Activated CD8-positive, alpha-beta T cell treated with anti-CD3 and anti-CD28 coated beads, Interleukin-2, amount 10 ng/mL, durations not matched to agents 7 days and 5 days (primary cell): Measurements from ENCODE around the gene AFAP1. TPM values are rescaled to one million over a fixed set of nuclear protein-coding genes. Genes with fewer than 3 reads are reported as not detected.

Source experiments
- ATAC-seq: fragments of 150-1000 bp; cut with Tn5 transposase; one replicate; pipeline ENCODE4 v1.10.0; 2021; ENCODE audit warnings: moderate library complexity
- CTCF ChIA-PET: fragments of 350-600 bp; sonication (Branson Sonifier 250); formaldehyde crosslinking; loops from one replicate; lab custom pipeline; 2021; ENCODE audit warnings: antibody characterized with exemption; lab: Charles Lee
- POLR2A ChIA-PET: fragments of 350-600 bp; sonication (Branson Sonifier 250); formaldehyde crosslinking; loops from one replicate; lab custom pipeline; 2021; ENCODE audit warnings: antibody characterized with exemption; lab: Charles Lee
- DNase-seq: peaks from one replicate; pipeline ENCODE4 v3.0.0-alpha.2; 2020
- H3K27ac Mint-ChIP-seq: one replicate; pipeline ENCODE4 v1.8.0; 2021; ENCODE audit warnings: mild to moderate bottlenecking, mixed read lengths
- H3K27me3 Mint-ChIP-seq: one replicate; pipeline ENCODE4 v1.8.0; 2021; ENCODE audit warnings: low read depth, mixed read lengths
- H3K36me3 Mint-ChIP-seq: one replicate; pipeline ENCODE4 v1.8.0; 2021; ENCODE audit warnings: low read depth, mixed read lengths
- H3K4me1 Mint-ChIP-seq: one replicate; pipeline ENCODE4 v1.8.0; 2021; ENCODE audit warnings: low read depth, mixed read lengths
- H3K4me3 Mint-ChIP-seq: one replicate; pipeline ENCODE4 v1.8.0; 2021; ENCODE audit warnings: mild to moderate bottlenecking, mixed read lengths
- H3K9me3 Mint-ChIP-seq: one replicate; pipeline ENCODE4 v1.8.0; 2022; ENCODE audit warnings: mixed read lengths; ENCODE audit not compliant: insufficient read depth
- total RNA-seq, 2 experiments: library from RNA; stranded (reverse); gene quantifications; one replicate each; pipeline ENCODE4 v1.2.3, GENCODE V29; 2021

AFAP1 gene
- total RNA-seq, 2 experiments from 2014 or later: 5.3 to 6.2 TPM

DNA sequence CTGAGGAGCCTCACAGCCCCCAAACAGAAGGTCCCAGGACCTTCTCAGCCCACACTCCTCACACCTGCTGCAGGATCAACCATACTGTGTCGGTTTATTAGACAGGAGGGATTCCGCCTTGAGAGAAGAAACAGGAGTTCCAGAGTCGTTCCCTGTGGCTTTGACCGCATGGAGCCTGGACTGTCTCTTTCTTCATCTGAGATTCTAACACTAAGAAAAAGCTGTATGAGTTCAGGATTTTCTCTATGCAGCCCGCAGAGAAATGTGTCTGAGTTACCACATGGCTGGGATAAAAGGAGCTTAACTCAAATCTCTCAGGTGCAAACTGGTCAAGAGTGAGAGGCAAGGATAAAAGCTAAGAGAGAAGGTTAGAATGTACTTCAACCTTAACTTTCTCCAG, 126.7 kb downstream of the AFAP1 start:
- no peak for ATAC-seq
- Mint-ChIP-seq H3K27me3 (no peaks in the 10 kb centered on the region), H3K36me3 (peaks cover 3% of the 10 kb centered on the region), H3K9me3 (no peaks in the 10 kb centered on the region), H3K27ac (no peak overlapping the region), H3K4me1 (peaks cover 8% of the 10 kb centered on the region), H3K4me3 (no peak overlapping the region)
- no peak for DNase-seq
- ChIA-PET CTCF (interaction anchor here (0.6 to 1.0 kb wide), 2 partner anchors 9 to 31 kb away, joined by 3 to 4 read pairs; no protein-coding TSS in a partner anchor), POLR2A (interaction anchor here (0.9 kb wide), 1 partner anchor 11 kb away, joined by 3 read pairs; no protein-coding TSS in a partner anchor)

DNA sequence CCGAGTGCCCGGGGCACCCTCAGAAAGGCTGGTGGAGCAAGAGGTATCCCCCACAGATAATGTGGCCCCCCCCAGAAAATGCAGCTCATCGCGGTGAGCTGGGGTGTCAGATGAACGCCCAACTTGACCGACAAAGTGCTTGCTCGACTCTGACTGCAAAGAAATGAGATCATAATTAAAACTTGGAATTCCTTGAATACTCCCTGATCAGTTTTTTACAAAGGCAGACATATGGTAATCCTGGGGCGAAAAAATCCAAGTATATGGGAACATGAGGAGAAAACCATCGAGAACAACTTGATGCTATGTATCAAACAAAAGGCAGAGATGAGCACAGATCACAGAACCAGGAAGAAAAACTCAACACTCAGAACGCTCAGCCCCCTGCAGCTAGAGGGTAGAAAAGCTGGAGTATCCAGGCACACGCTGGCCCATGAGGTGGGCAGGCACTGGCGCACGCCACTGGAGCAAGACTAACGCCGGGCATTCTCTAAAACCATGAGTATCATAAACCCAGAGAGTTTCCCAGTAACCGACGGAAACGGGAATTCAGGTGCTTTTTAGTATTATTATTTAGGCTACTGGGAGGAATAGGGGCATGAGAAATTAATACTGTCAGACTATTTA, 127.3 kb downstream of the AFAP1 start:
- DNase-seq: no peak
- Mint-ChIP-seq H3K4me3 (no peak overlapping the region), H3K27me3 (no peaks in the 10 kb centered on the region), H3K4me1 (peaks cover 8% of the 10 kb centered on the region), H3K9me3 (no peaks in the 10 kb centered on the region), H3K27ac (no peak overlapping the region), H3K36me3 (peaks cover 3% of the 10 kb centered on the region)
- ATAC-seq: no peak
- POLR2A ChIA-PET: interaction anchor here (0.5 kb wide), 1 partner anchor 179 kb away, joined by 3 read pairs; no protein-coding TSS in a partner anchor
- CTCF ChIA-PET: interaction anchor here (1.0 kb wide), 1 partner anchor 32 kb away, joined by 4 read pairs; no protein-coding TSS in a partner anchor

DNA sequence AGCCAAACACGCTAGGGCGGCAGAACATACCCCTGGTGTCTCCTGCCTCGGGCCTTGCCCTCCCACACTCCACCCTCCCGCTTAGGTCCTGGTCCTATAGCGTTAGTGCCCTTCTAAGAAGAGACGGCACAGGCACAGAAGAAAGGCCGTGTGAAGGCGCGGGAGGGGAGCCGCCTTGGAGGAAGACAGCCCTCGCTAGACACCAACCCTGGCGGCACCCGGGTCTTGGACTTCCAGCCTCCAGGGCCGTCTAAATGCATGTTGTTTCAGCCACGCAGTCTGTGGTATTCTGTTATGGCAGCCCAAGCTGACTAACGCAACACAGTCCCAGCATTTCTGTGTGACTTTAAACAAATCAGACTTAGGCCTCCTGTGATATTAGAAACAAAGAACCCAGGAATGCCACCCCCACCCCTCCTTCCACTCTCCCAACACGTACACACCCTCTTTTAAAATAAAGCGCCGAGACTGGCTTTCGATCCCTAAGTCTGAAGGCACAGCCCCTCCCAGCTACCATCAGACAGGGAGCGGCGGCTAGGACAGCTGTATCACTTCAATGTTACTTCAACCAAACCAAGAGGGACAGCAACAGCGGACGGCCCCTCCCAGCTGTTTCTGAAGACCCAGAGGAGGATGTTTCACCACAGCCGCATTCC, 128.0 kb downstream of the AFAP1 start:
- no peak for ATAC-seq
- CTCF ChIA-PET: no interaction called here

DNA sequence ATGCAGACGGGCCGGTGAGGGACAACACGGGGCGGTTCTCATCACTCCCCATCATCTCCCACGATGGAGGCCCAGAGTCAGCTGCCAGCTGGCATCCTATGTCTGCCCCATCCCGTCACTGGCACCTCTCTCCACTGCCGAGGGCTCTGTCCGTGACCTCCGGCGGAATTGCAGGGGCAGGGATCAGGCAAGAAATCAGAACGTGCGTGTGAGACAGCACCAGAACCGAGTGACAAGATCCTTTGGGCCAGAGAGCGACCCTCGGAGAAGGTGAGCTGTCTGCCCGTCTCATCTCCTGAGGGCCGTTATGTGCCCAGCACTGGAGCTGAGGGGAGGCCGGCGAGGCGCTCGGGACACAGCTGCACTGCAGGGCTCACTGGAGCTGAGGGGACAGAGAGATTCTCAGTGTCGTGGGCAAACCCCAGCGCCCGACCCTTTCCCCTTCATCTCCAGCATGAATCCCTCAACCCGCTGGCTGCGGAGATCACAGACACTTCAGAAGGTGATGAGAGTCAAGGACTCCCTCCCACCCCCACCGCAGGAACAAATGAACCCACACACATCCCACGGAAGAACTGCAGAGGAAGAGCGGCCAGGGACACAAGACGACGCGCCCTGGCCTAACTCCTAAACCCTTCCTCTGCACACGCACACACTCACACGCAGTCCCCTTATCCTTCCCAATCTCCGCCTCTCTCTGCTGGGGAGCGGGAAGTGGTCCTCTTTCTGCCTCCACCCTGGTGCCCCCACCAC, 128.7 kb downstream of the AFAP1 start:
- H3K9me3 Mint-ChIP-seq: no peaks in the 10 kb centered on the region
- H3K4me3 Mint-ChIP-seq: no peak overlapping the region
- no peak for DNase-seq
- peaks cover 3% of the 10 kb centered on the region for H3K36me3 Mint-ChIP-seq
- no peaks in the 10 kb centered on the region for H3K27me3 Mint-ChIP-seq
- H3K4me1 Mint-ChIP-seq: peaks cover 7% of the 10 kb centered on the region
- POLR2A ChIA-PET: interaction anchor here (0.6 kb wide), 1 partner anchor 247 kb away, joined by 3 read pairs; no protein-coding TSS in a partner anchor
- no peak overlapping the region for H3K27ac Mint-ChIP-seq
- CTCF ChIA-PET: interaction anchor here (1.0 to 2.4 kb wide), 2 partner anchors 20 to 33 kb away, joined by 3 to 10 read pairs; no protein-coding TSS in a partner anchor
- no peak for ATAC-seq

More for the DNA sequence above, 128.0 kb downstream of the AFAP1 start:
- no peak for DNase-seq
- Mint-ChIP-seq H3K36me3 (peaks cover 3% of the 10 kb centered on the region), H3K4me3 (no peak overlapping the region), H3K27ac (no peak overlapping the region), H3K27me3 (no peaks in the 10 kb centered on the region), H3K9me3 (no peaks in the 10 kb centered on the region), H3K4me1 (peaks cover 8% of the 10 kb centered on the region)
- POLR2A ChIA-PET: interaction anchor here (0.6 kb wide), 1 partner anchor 248 kb away, joined by 3 read pairs; no protein-coding TSS in a partner anchor

DNA sequence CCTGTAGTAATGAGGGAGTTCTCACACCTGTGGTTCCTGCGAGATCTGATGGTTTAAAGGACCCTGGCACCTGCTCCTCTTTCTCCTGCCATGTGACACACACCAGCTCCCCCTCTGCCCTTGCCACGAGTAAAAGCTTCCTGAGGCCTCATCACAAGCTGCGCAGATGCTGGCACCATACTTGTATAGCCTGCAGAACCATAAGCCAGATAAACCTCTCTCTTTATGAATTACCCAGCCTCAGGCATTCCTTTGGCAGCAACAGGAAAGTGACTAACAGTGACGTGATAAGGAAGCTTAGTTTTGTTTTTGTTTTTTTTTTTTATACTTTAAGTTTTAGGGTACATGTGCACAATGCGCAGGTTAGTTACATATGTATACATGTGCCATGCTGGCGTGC, 130.9 kb downstream of the AFAP1 start:
- Mint-ChIP-seq H3K36me3 (peaks cover 3% of the 10 kb centered on the region), H3K4me3 (no peak overlapping the region), H3K9me3 (no peaks in the 10 kb centered on the region), H3K4me1 (peaks cover 4% of the 10 kb centered on the region), H3K27me3 (no peaks in the 10 kb centered on the region), H3K27ac (no peak overlapping the region)
- DNase-seq (no peak), ATAC-seq (no peak)
- ChIA-PET CTCF (interaction anchor here (1.2 to 2.4 kb wide), 2 partner anchors 36 to 37 kb away, joined by 3 to 10 read pairs; no protein-coding TSS in a partner anchor), POLR2A (no interaction called here)

DNA sequence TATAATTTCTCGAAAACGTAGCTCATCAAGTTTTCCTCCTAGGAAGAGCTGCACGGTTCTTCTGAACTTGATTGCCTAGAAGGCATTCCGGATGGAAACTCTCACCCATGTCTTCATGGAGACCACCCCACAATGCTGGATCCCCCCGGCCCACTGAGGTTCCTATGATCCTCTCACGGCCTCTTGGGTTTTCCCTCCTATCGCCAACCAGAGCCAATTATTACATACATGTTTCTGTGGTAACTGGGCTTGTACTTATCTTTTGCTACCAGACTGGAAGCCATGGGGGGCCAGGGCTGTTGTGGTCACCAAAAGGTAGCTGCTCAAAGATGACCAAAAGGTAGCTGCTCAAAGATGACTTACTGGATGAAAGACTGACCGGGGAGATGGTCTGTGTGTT, 131.5 kb downstream of the AFAP1 start:
- Mint-ChIP-seq H3K27me3 (no peaks in the 10 kb centered on the region), H3K4me1 (peaks cover 4% of the 10 kb centered on the region), H3K9me3 (no peaks in the 10 kb centered on the region), H3K36me3 (peaks cover 3% of the 10 kb centered on the region), H3K27ac (no peak overlapping the region), H3K4me3 (no peak overlapping the region)
- DNase-seq (no peak), ATAC-seq (no peak)
- POLR2A ChIA-PET: no interaction called here
- CTCF ChIA-PET: interaction anchor here (1.2 kb wide), 1 partner anchor 38 kb away, joined by 3 read pairs; no protein-coding TSS in a partner anchor

DNA sequence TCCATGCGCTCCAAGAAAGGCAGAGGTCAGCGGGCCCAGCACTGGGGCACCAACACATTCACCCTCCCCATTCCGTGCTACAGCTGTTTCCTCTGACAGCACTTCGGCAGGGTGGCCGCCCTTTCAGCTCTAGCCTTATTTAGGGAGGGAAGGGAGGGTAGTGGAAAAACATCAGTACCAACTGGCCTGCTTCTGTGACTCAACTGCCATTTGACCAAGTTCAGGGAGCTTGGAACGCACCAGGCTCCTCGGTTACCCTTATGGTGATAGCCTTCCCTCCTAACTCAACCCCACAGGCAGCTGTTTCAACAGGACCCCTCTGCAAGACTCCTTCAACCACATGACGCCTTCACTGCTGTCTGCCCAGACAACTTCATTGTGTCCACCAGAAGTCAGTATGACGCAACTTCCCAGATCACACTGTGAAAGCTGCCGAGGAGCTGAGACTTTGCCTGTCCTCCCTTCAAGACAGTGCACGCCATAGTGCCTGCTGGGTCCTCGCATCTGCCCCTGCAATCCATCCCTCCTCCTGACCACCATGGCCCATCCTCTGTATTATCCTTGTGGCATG, 132.2 kb downstream of the AFAP1 start:
- Mint-ChIP-seq H3K9me3 (no peaks in the 10 kb centered on the region), H3K4me3 (no peak overlapping the region), H3K27me3 (no peaks in the 10 kb centered on the region), H3K4me1 (peaks cover 4% of the 10 kb centered on the region), H3K27ac (no peak overlapping the region), H3K36me3 (peaks cover 3% of the 10 kb centered on the region)
- ChIA-PET POLR2A (no interaction called here), CTCF (interaction anchor here (1.2 to 6.8 kb wide), 4 partner anchors 34 to 179 kb away, joined by 3 to 105 read pairs (median 6); no protein-coding TSS in a partner anchor)
- ATAC-seq (no peak), DNase-seq (no peak)

DNA sequence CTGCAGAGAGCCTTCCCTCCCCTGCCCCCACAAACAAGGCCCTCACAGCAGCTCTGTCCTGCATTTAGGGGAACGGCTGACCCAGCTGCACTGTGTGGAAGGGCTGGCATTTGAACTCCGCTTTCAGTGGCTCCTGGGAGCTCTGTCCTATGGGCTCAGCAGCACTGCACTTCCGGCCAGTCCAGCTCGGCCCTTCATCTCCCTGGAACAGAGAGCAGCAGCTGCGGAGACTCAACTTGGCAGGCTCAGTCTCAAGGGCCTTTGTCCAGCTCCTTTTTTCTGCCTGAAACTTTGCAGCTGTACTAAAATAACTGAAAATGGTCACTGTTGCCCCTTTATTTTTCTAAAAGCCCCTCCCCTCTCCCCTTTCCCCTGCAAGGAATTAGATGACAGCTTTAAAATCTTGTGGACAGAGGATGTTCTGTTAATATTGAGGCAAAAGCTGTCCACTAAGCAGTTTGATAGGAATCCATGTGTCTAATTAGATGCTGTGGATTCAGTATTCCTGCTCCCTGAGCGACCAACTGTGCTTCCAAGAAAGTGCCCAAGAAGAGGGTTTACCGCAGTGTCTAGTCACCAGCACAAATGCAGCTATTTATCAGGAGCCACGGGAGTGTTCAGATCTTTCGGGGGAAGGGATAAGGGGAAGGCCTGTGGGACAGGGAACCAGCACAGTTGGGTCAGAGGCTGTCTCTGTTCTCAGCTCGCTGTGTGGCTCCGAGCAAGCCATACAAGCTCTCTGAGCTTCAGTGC, 133.1 kb downstream of the AFAP1 start:
- peaks cover 10% of the 10 kb centered on the region for H3K4me1 Mint-ChIP-seq
- DNase-seq: no peak

DNA sequence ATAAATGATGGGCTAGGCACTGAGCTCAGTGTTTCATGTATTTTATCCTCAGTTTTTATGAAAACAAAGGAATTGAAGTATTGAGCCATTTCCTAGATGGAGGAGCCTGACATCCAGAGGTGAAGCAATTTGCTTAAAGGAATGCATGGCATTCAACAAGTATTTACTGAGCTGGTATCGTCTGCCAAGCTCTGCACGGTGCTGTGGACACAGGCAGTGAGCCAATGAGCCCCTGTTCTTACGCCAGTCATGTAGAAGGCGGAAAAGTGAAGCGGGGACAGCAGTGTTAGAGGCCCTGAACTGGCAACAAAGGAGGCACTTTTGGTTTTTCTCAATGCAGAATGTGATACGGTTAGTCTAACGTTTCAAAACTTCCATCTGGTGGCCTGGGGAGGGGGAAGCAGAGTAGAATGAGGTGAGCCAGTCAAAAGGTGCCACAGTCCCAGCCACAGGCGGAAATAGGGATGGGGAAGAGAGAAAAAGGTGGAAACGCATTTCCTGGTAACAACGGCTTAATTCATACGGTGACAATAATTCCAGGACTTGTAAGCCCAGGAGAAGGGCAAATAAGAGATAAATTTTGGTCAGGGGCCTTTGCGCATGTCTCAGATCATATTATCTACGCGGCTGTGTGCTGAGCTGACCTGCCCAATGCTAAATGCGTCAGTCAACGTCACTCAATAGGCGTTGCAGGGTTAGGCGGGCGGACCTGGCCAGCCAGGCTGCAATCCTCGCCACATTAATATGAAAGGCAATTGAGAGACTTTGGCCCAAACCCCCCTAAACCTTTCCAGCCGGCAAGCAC, 133.9 kb downstream of the AFAP1 start:
- ChIA-PET CTCF (interaction anchor here (0.8 to 6.8 kb wide), 16 partner anchors 10 to 188 kb away, joined by 3 to 105 read pairs (median 4); no protein-coding TSS in a partner anchor), POLR2A (interaction anchor here (1.1 kb wide), 1 partner anchor 38 kb away, joined by 3 read pairs; no protein-coding TSS in a partner anchor)
- no peak for DNase-seq
- Mint-ChIP-seq H3K27me3 (no peaks in the 10 kb centered on the region), H3K4me3 (no peak overlapping the region), H3K36me3 (peaks cover 3% of the 10 kb centered on the region), H3K27ac (no peak overlapping the region), H3K4me1 (peaks cover 10% of the 10 kb centered on the region), H3K9me3 (no peaks in the 10 kb centered on the region)
- no peak for ATAC-seq

More for the DNA sequence above, 133.1 kb downstream of the AFAP1 start:
- H3K4me3 Mint-ChIP-seq: no peak overlapping the region
- no peak for ATAC-seq
- H3K27ac Mint-ChIP-seq: no peak overlapping the region
- peaks cover 3% of the 10 kb centered on the region for H3K36me3 Mint-ChIP-seq
- ChIA-PET CTCF (interaction anchor here (1.3 to 6.8 kb wide), 6 partner anchors 35 to 180 kb away, joined by 4 to 105 read pairs (median 9); no protein-coding TSS in a partner anchor), POLR2A (no interaction called here)
- H3K9me3 Mint-ChIP-seq: no peaks in the 10 kb centered on the region
- no peaks in the 10 kb centered on the region for H3K27me3 Mint-ChIP-seq
